Astrocyte of the cerebellum (primary cell): ENCODE measurements around the gene LARP7.

Experiments used
- DNase-seq: peaks from one replicate; pipeline ENCODE4 v3.0.0-alpha.2; 2011; ENCODE audit warnings: low read depth
- H3K4me3 ChIP-seq: 2 replicates; pipeline ENCODE4 v1.5.1; 2011; ENCODE audit warnings: mild to moderate bottlenecking, low read depth, low read length, moderate library complexity
- CTCF ChIP-seq: IDR thresholded peaks from 2 replicates; pipeline ENCODE4 v1.5.1; 2012; ENCODE audit warnings: low read length, low read depth, moderate library complexity, mild to moderate bottlenecking; ENCODE audit errors: missing control alignments
- in situ Hi-C: cut with HindIII; loops from 2 replicates; pipeline ENCODE4 v1.10.0; 2017; ENCODE audit warnings: low sequenced_read_pairs

Gene LARP7

GRCh38 chr4:112636688-112637551, at the start of gene LARP7, which contains the start of gene ZGRF1:
TSS of gene LARP7 (plus strand) at chr4:112637143. CDS start at chr4:112644670, 7,527 bp downstream.
TSS of gene ZGRF1 (minus strand) at chr4:112636909. CDS start at chr4:112633176, 3,733 bp downstream.
- peak; percentile 99 for TF ChIP-seq CTCF
- in situ Hi-C loops = no loop called here
- peak; percentile 99 for DNase-seq
- H3K4me3 ChIP-seq = peak within 1 kb of the TSS; percentile 65

GRCh38 chr4:112589206-112589605, 47.7 kb upstream of the LARP7 start:
- no peak for DNase-seq
- TF ChIP-seq CTCF = no peak
- in situ Hi-C loops = no loop called here

DNA sequence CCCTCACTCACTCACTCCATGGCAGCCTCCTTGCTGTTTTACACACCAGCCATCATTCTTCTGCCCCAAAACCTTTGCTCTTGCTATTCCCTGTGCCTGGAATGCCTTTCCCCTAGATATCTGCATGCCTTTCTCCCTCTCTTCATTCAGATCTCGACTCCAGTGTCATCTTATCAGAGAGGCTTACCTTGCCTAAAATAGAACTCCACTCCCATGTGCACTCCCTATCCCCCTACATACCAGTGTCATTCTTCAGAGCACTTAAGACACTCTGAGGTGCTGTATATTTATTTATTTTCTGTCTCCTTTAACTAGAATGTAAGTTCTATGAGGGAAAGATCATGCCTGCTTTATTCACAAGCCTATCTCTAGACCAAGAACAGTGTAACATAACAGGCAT, 45.4 kb upstream of the LARP7 start:
- no peak overlapping the region for H3K4me3 ChIP-seq
- in situ Hi-C loops = no loop called here
- no peak for TF ChIP-seq CTCF
- DNase-seq = no peak

More at GRCh38 chr4:112589206-112589605, 47.7 kb upstream of the LARP7 start:
- no peak overlapping the region for H3K4me3 ChIP-seq

DNA sequence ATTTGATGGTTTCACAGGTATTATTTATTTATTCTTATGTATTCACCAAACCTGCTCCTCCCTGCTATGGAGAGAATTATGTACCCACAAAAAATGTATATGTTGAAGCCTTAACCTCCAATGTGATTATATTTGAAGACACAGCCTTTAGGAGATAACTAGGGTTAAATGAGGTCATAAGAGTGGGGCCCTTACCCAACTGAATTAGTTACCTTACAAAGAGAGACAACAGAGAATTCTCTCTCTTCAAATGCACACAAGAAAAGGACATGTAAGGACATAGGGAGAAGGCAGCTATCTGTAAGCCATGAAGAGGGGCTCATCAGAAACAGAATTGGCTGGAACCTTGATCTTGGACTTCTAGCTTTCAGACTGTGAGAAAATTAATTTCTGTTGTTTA, 44.2 kb upstream of the LARP7 start:
- no peak for DNase-seq
- in situ Hi-C loops = no loop called here
- H3K4me3 ChIP-seq = no peak overlapping the region
- TF ChIP-seq CTCF = no peak

DNA sequence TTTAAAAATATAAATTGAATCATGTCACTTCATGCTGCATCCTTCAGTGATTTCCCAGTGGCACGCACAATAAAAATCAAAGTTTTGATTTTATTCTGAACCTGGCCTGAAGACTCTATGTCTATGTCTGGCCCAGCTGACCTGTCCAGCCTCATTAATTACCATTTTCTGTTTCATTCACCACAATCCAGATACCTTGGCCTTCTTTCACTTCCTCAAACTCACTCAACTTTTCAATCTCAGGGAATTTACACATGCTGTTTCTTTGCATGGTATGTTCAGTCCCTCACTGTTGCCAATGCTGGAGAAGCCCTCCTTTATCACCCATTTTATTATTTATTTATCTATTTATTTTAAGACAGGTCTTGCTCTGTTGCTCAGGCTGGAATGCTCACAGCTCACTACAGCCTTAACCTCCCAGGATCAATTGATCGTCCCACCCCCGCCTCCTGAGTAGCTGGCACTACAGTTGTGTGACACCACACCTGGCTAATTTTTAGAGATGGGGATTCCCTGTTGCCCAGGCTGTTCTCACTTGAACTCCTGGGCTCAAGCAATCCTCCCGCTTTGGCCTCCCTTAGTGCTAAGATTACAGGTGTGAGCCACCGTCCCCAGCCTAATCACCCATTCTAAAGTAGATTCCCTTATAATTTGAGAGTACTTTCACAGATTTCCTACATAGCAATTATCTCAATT, 43.4 kb upstream of the LARP7 start:
- TF ChIP-seq CTCF = no peak
- DNase-seq = no peak
- no peak overlapping the region for H3K4me3 ChIP-seq
- in situ Hi-C loops = no loop called here

- TF ChIP-seq CTCF = no peak
- in situ Hi-C loops = no loop called here
- no peak overlapping the region for H3K4me3 ChIP-seq
- DNase-seq = no peak
Observed at GRCh38 chr4:112594993-112595392, 42.0 kb upstream of the LARP7 start.
